HepG2 (cell line): ENCODE results near the gene SELENOM. TPM values are rescaled to one million over a fixed set of nuclear protein-coding genes. Genes with fewer than 3 reads are reported as not detected.

ENCODE experiments used
- FOXC1 ChIP-seq: sonication (generic); formaldehyde crosslinking; IDR thresholded peaks from 2 replicates; pipeline ENCODE4 v1.8.0; 2022; ENCODE audit warnings: mild to moderate bottlenecking, missing genetic modification reagents, borderline replicate concordance
- GABPB1 ChIP-seq: IDR thresholded peaks from 2 replicates; pipeline ENCODE4 v1.6.1; 2016; ENCODE audit warnings: mild to moderate bottlenecking, missing genetic modification reagents, moderate library complexity, missing compliant biosample characterization
- HDAC6 ChIP-seq: fragments of 200-600 bp; sonication (generic); IDR thresholded peaks from 2 replicates; pipeline ENCODE4 v1.7.0; 2017; ENCODE audit warnings: mild to moderate bottlenecking, antibody characterized with exemption, low read length, low read depth
- MIER3 ChIP-seq: IDR thresholded peaks from 2 replicates; pipeline ENCODE4 v1.6.1; 2016; ENCODE audit warnings: missing compliant biosample characterization, borderline replicate concordance
- NONO ChIP-seq, 2 experiments: fragments of 450-650 bp in 1 of 2; sonication (generic) in 1 of 2; formaldehyde crosslinking in 1 of 2; IDR thresholded peaks in 1 of 2; conservative IDR thresholded peaks in 1 of 2; 2 replicates each; pipeline versions ENCODE4 v1.6.1 to v1.8.0; 2017 to 2022; ENCODE audit warnings: mild to moderate bottlenecking in 1 of 2, missing genetic modification reagents in 1 of 2, moderate library complexity in 1 of 2
- POLR2AphosphoS5 ChIP-seq: IDR thresholded peaks from 2 replicates; pipeline ENCODE4 v1.6.1; 2012; ENCODE audit warnings: low read depth, low read length
- RNF2 ChIP-seq: fragments of 450-650 bp; conservative IDR thresholded peaks from 2 replicates; pipeline ENCODE4 v1.6.1; 2016; ENCODE audit warnings: low read depth
- SNRNP70 ChIP-seq: fragments of 200-400 bp; formaldehyde crosslinking; IDR thresholded peaks from 2 replicates; pipeline ENCODE4 v1.6.1; 2017; ENCODE audit warnings: mild to moderate bottlenecking, low read depth, low read length, moderate library complexity
- ZNF451 ChIP-seq: sonication (generic); formaldehyde crosslinking; IDR thresholded peaks from 2 replicates; pipeline ENCODE4 v1.5.0; 2020; ENCODE audit warnings: mild to moderate bottlenecking, missing genetic modification reagents
- ZNF557 ChIP-seq: sonication (generic); formaldehyde crosslinking; IDR thresholded peaks from 2 replicates; pipeline ENCODE4 v1.4.0; 2020; ENCODE audit warnings: missing genetic modification reagents
- ZNF782 ChIP-seq: sonication (generic); formaldehyde crosslinking; IDR thresholded peaks from 2 replicates; pipeline ENCODE4 v1.4.0; 2020; ENCODE audit warnings: missing genetic modification reagents, mild to moderate bottlenecking, borderline replicate concordance
- ZSCAN29 ChIP-seq: sonication (generic); formaldehyde crosslinking; conservative IDR thresholded peaks from 2 replicates; pipeline ENCODE4 v1.4.0; 2020; ENCODE audit warnings: mild to moderate bottlenecking, missing genetic modification reagents
- polyA plus RNA-seq, 8 experiments: library from polyadenylated mRNA; depleted of rRNA in 3 of 8; stranded (reverse) in 7 of 8; unstranded in 1 of 8; fragments of >200 nt; fragmentation: Illumina TruSeq in 4 of 8; extraction: Trizol in 4 of 8; gene quantifications; 2 replicates each; pipeline versions ENCODE4 v1.2.1 to v1.2.3, GENCODE V29; 2011 to 2016; ENCODE audit warnings: low read depth in 4 of 8, missing spikeins in 1 of 8, mixed read lengths in 1 of 8; ENCODE audit not compliant: insufficient read depth in 1 of 8
- total RNA-seq, 5 experiments: library from RNA; depleted of rRNA; stranded (reverse); fragments of >200 nt; fragmentation: Illumina TruSeq; extraction: Trizol; gene quantifications; 2 replicates each; pipeline ENCODE4 v1.2.3, GENCODE V29; 2016; ENCODE audit warnings: low read depth in 1 of 5
- TF ChIP-seq, protein P1 (sequence below): sonication (generic); formaldehyde crosslinking; IDR thresholded peaks from 2 replicates; pipeline ENCODE4 v1.4.0; 2020; ENCODE audit warnings: missing genetic modification reagents, low read depth, mild to moderate bottlenecking, borderline replicate concordance
- TF ChIP-seq, protein P2 (sequence below): sonication (generic); formaldehyde crosslinking; IDR thresholded peaks from 2 replicates; pipeline ENCODE4 v1.8.0; 2022; ENCODE audit warnings: missing genetic modification reagents, mild to moderate bottlenecking, moderate library complexity, borderline replicate concordance
- TF ChIP-seq, protein P3 (sequence below): sonication (generic); formaldehyde crosslinking; IDR thresholded peaks from 2 replicates; pipeline ENCODE4 v1.9.0; 2022; ENCODE audit warnings: low read depth, missing genetic modification reagents
- TF ChIP-seq, protein P4 (sequence below): sonication (generic); formaldehyde crosslinking; IDR thresholded peaks from 2 replicates; pipeline ENCODE4 v1.4.0; 2020; ENCODE audit warnings: missing genetic modification reagents, borderline replicate concordance
- TF ChIP-seq, protein P5 (sequence below): IDR thresholded peaks from 2 replicates; pipeline ENCODE4 v1.6.1; 2012; ENCODE audit warnings: inconsistent platforms
- TF ChIP-seq, protein P6 (sequence below), 2 experiments: sonication (generic) in 1 of 2; formaldehyde crosslinking in 1 of 2; IDR thresholded peaks; 2 replicates each; pipeline versions ENCODE4 v1.4.0 to v1.6.1; 2016 to 2020; ENCODE audit warnings: borderline replicate concordance in 1 of 2, low read depth in 1 of 2, mild to moderate bottlenecking in 1 of 2, missing genetic modification reagents in 1 of 2

SELENOM gene
- total and polyA plus RNA-seq, 2 of the 13 experiments (the other 11 are each of a cell fraction or from before 2014, with no cell fraction given): 4.1 to 4.3 TPM

DNA sequence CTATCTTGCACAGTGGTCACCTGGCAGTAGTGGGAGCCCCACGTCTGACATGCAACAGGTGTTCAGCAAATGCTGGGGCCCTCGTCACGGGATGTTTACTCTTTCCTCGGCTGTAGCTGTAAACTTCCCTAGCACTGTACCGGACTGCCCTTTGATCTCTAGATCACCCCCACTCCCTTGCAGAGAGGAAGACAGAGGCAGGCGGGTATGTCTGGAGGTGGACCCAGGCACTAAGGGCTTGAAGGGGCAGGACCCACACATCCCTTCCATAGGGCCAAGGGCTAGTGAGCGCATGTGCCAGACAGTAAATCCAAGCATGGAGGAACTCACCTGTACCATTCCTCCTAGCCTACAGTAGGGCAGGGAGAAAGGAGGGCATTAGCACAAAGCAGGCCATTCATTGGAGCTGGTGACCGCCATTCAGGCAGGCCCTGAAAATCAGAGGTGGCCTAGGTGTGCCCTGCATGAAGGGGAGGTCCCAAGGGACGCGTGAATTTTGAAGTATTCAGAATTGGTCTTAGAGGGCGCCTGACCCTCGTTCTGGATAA is 28.2 kb downstream of the SELENOM start (continued):
- TF ChIP-seq, protein P1, sequence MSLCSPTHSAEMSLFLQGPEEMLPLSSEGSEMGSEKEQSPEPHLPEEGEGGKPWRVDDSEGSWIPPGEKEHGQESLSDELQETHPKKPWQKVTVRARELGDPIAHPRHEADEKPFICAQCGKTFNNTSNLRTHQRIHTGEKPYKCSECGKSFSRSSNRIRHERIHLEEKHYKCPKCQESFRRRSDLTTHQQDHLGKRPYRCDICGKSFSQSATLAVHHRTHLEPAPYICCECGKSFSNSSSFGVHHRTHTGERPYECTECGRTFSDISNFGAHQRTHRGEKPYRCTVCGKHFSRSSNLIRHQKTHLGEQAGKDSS (CRISPR knock-in tag): 0 out of 2 replicates have a peak, but pooled peaks have one; percentile 27
- TF ChIP-seq ZNF782 (no peak), SNRNP70 (no peak), ZNF451 (CRISPR knock-in tag) (no peak), ZNF557 (CRISPR knock-in tag) (no peak), FOXC1 (no peak), GABPB1 (CRISPR knock-in tag) (no peak), ZSCAN29 (CRISPR knock-in tag) (no peak), HDAC6 (no peak), POLR2AphosphoS5 (peak; percentile 55), NONO (IDR thresholded peaks at IDR 0.05) (no peak), NONO (CRISPR knock-in tag; conservative IDR thresholded peaks at IDR 0.05) (no peak; the same call in 1 of the 2 replicates), MIER3 (CRISPR knock-in tag) (no peak), RNF2 (no peak)
- TF ChIP-seq, protein P2, sequence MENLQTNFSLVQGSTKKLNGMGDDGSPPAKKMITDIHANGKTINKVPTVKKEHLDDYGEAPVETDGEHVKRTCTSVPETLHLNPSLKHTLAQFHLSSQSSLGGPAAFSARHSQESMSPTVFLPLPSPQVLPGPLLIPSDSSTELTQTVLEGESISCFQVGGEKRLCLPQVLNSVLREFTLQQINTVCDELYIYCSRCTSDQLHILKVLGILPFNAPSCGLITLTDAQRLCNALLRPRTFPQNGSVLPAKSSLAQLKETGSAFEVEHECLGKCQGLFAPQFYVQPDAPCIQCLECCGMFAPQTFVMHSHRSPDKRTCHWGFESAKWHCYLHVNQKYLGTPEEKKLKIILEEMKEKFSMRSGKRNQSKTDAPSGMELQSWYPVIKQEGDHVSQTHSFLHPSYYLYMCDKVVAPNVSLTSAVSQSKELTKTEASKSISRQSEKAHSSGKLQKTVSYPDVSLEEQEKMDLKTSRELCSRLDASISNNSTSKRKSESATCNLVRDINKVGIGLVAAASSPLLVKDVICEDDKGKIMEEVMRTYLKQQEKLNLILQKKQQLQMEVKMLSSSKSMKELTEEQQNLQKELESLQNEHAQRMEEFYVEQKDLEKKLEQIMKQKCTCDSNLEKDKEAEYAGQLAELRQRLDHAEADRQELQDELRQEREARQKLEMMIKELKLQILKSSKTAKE (CRISPR knock-in tag): no peak
- TF ChIP-seq, protein P3, sequence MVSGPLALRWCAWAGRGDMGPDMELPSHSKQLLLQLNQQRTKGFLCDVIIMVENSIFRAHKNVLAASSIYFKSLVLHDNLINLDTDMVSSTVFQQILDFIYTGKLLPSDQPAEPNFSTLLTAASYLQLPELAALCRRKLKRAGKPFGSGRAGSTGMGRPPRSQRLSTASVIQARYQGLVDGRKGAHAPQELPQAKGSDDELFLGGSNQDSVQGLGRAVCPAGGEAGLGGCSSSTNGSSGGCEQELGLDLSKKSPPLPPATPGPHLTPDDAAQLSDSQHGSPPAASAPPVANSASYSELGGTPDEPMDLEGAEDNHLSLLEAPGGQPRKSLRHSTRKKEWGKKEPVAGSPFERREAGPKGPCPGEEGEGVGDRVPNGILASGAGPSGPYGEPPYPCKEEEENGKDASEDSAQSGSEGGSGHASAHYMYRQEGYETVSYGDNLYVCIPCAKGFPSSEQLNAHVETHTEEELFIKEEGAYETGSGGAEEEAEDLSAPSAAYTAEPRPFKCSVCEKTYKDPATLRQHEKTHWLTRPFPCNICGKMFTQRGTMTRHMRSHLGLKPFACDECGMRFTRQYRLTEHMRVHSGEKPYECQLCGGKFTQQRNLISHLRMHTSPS: no peak
- TF ChIP-seq, protein P4, sequence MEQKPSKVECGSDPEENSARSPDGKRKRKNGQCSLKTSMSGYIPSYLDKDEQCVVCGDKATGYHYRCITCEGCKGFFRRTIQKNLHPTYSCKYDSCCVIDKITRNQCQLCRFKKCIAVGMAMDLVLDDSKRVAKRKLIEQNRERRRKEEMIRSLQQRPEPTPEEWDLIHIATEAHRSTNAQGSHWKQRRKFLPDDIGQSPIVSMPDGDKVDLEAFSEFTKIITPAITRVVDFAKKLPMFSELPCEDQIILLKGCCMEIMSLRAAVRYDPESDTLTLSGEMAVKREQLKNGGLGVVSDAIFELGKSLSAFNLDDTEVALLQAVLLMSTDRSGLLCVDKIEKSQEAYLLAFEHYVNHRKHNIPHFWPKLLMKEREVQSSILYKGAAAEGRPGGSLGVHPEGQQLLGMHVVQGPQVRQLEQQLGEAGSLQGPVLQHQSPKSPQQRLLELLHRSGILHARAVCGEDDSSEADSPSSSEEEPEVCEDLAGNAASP (CRISPR knock-in tag): no peak
- TF ChIP-seq, protein P5, sequence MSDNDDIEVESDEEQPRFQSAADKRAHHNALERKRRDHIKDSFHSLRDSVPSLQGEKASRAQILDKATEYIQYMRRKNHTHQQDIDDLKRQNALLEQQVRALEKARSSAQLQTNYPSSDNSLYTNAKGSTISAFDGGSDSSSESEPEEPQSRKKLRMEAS: peak; percentile 67
- TF ChIP-seq, protein P6, sequence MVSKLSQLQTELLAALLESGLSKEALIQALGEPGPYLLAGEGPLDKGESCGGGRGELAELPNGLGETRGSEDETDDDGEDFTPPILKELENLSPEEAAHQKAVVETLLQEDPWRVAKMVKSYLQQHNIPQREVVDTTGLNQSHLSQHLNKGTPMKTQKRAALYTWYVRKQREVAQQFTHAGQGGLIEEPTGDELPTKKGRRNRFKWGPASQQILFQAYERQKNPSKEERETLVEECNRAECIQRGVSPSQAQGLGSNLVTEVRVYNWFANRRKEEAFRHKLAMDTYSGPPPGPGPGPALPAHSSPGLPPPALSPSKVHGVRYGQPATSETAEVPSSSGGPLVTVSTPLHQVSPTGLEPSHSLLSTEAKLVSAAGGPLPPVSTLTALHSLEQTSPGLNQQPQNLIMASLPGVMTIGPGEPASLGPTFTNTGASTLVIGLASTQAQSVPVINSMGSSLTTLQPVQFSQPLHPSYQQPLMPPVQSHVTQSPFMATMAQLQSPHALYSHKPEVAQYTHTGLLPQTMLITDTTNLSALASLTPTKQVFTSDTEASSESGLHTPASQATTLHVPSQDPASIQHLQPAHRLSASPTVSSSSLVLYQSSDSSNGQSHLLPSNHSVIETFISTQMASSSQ (IDR thresholded peaks at IDR 0.05; ENCODE audit: low read depth): no peak
- TF ChIP-seq, protein P6 (CRISPR knock-in tag; IDR thresholded peaks at IDR 0.05; ENCODE audit: borderline replicate concordance): no peak
